Gastroesophageal sphincter (tissue), 4 donors: ENCODE results near the gene COL28A1. TPM values are rescaled to one million over a fixed set of nuclear protein-coding genes. Genes with fewer than 3 reads are reported as not detected.
"Not testable (repeated sequence)": the region's sequence is repeated elsewhere in the genome, so short reads cannot be mapped to it uniquely, and the experiment has no call there.

Experiments used
- ATAC-seq: fragments of 150-250 bp; one replicate; pipeline ENCODE4 v1.9.1; 2016; ENCODE audit warnings: mild to moderate bottlenecking, moderate library complexity
- H3K27ac ChIP-seq, 4 donors: fragments of 200-600 bp; sonication (generic) in 3 of 4; 1 replicate in 3 of 4; 2 replicates in 1 of 4; pipeline ENCODE4 v1.5.1; 2016 to 2019
- H3K27me3 ChIP-seq: fragments of 200-600 bp; sonication (generic); one replicate; pipeline ENCODE4 v1.5.1; 2019
- H3K36me3 ChIP-seq, 2 donors: fragments of 200-600 bp; sonication (generic); one replicate each; pipeline ENCODE4 v1.5.1; 2019; ENCODE audit warnings: control low read depth in 1 of 2
- H3K4me1 ChIP-seq, 3 donors: fragments of 200-600 bp; sonication (generic); 1 replicate in 2 of 3; 2 replicates in 1 of 3; pipeline ENCODE4 v1.5.1; 2016 to 2019; ENCODE audit warnings: control low read depth in 2 of 3
- H3K4me3 ChIP-seq, 2 donors: fragments of 200-600 bp; sonication (generic); one replicate each; pipeline ENCODE4 v1.5.1; 2019; ENCODE audit warnings: mild to moderate bottlenecking in 1 of 2, moderate library complexity in 1 of 2
- H3K9me3 ChIP-seq, 3 donors: fragments of 200-600 bp; sonication (generic); one replicate each; pipeline ENCODE4 v1.5.1; 2017 to 2019; ENCODE audit warnings: control low read depth in 2 of 3
- CTCF ChIP-seq, 4 experiments: fragments of 200-600 bp in 2 of 4; fragments of 450-650 bp in 2 of 4; sonication (generic) in 1 of 4; IDR thresholded peaks; one replicate each; pipeline ENCODE4 v1.5.1; 2017 to 2019; ENCODE audit warnings: antibody characterized with exemption in 4 of 4, mild to moderate bottlenecking in 2 of 4, moderate library complexity in 2 of 4
- EP300 ChIP-seq: sonication (generic); formaldehyde crosslinking; IDR thresholded peaks from one replicate; pipeline ENCODE4 v1.6.1; 2017; ENCODE audit warnings: antibody characterized with exemption, mild to moderate bottlenecking
- POLR2A ChIP-seq, 2 donors: fragments of 450-650 bp; IDR thresholded peaks; one replicate each; pipeline ENCODE4 v1.6.1; 2017; ENCODE audit warnings: antibody characterized with exemption in 2 of 2, mild to moderate bottlenecking in 2 of 2, moderate library complexity in 1 of 2
- POLR2AphosphoS5 ChIP-seq: sonication (generic); formaldehyde crosslinking; IDR thresholded peaks from one replicate; pipeline ENCODE4 v1.6.1; 2017; ENCODE audit warnings: antibody characterized with exemption
- WGBS, 2 donors: methylation state at CpG; one replicate each; pipeline ENCODE4 v1.1.5; 2018; ENCODE audit warnings: low coverage in 1 of 2; 5-methylcytosine and 5-hydroxymethylcytosine counted together
- total RNA-seq, 4 donors: library from RNA; depleted of rRNA; stranded (reverse); fragments of >200 nt; gene quantifications; one replicate each; pipeline ENCODE4 v1.1.0, GENCODE V29; 2016

COL28A1 gene
- total RNA-seq, 4 donors from 2014 or later: 12.5 to 21.3 (median 18.7) TPM

GRCh38 chr7:7481802-7482201 is 53.9 kb downstream of the COL28A1 start:
- ATAC-seq: no peak
- no peaks in the 10 kb centered on the region for H3K4me1 ChIP-seq
- peaks cover 0 to 6% of the 10 kb centered on the region in 2 donors for H3K36me3 ChIP-seq
- H3K4me3 ChIP-seq: no peak overlapping the region
- no peak overlapping the region for H3K27ac ChIP-seq
- TF ChIP-seq POLR2A (IDR thresholded peaks at IDR 0.05): no peak
- TF ChIP-seq CTCF (IDR thresholded peaks at IDR 0.05): no peak
- no peak for TF ChIP-seq POLR2AphosphoS5
- no peak for TF ChIP-seq EP300
- H3K27me3 ChIP-seq: no peaks in the 10 kb centered on the region
- 91 to 92% methylated on average over 2 of the region's 2 CpGs for WGBS, 2 donors
- peaks cover 0 to 16% (median 0%) of the 10 kb centered on the region in 3 donors for H3K9me3 ChIP-seq

GRCh38 chr7:7479275-7479805 is 56.3 kb downstream of the COL28A1 start:
- ATAC-seq: no peak
- H3K4me3 ChIP-seq: no peak overlapping the region
- WGBS, 2 donors: 66 to 86% methylated on average over 2 of the region's 2 CpGs
- H3K27ac ChIP-seq: no peak overlapping the region
- no peaks in the 10 kb centered on the region for H3K4me1 ChIP-seq
- no peaks in the 10 kb centered on the region for H3K36me3 ChIP-seq
- H3K27me3 ChIP-seq: no peaks in the 10 kb centered on the region
- TF ChIP-seq POLR2A (IDR thresholded peaks at IDR 0.05): no peak
- peaks cover 0 to 5% (median 0%) of the 10 kb centered on the region in 3 donors for H3K9me3 ChIP-seq

GRCh38 chr7:7478569-7478968 is 57.1 kb downstream of the COL28A1 start:
- Histone ChIP-seq H3K4me1 (no peaks in the 10 kb centered on the region), H3K27me3 (no peaks in the 10 kb centered on the region), H3K27ac (no peak overlapping the region), H3K36me3 (no peaks in the 10 kb centered on the region), H3K4me3 (no peak overlapping the region), H3K9me3 (no peaks in the 10 kb centered on the region)
- TF ChIP-seq POLR2A (IDR thresholded peaks at IDR 0.05): no peak
- TF ChIP-seq POLR2AphosphoS5: no peak
- TF ChIP-seq CTCF (IDR thresholded peaks at IDR 0.05): no peak
- TF ChIP-seq EP300: no peak
- no CpG with 5 or more reads among the region's 23 CpGs for WGBS, 2 donors
- ATAC-seq: no peak

GRCh38 chr7:7477641-7478040 is 58.0 kb downstream of the COL28A1 start:
- not testable (repeated sequence) for ATAC-seq, H3K4me3 ChIP-seq, H3K27ac ChIP-seq, H3K9me3 ChIP-seq, H3K36me3 ChIP-seq, H3K4me1 ChIP-seq, H3K27me3 ChIP-seq
- 89% methylated on average over 7 of the region's 7 CpGs; no CpG with 5 or more reads in 1 of the 2 donors for WGBS, 2 donors

GRCh38 chr7:7476381-7476780 is 59.3 kb downstream of the COL28A1 start:
- no peak overlapping the region for H3K27ac ChIP-seq
- no peaks in the 10 kb centered on the region for H3K4me1 ChIP-seq
- no peak overlapping the region for H3K4me3 ChIP-seq
- H3K9me3 ChIP-seq: peaks cover 0 to 12% (median 0%) of the 10 kb centered on the region in 3 donors
- 5 to 30% methylated on average over 1 of the region's 1 CpG for WGBS, 2 donors
- no peaks in the 10 kb centered on the region for H3K36me3 ChIP-seq
- no peak for ATAC-seq
- no peaks in the 10 kb centered on the region for H3K27me3 ChIP-seq
- no peak for TF ChIP-seq POLR2A (IDR thresholded peaks at IDR 0.05)
- no peak for TF ChIP-seq EP300
- TF ChIP-seq CTCF (IDR thresholded peaks at IDR 0.05): no peak
- no peak for TF ChIP-seq POLR2AphosphoS5

- H3K27ac ChIP-seq: no peak overlapping the region
- no peaks in the 10 kb centered on the region for H3K4me1 ChIP-seq
- no peak for ATAC-seq
- TF ChIP-seq POLR2A (IDR thresholded peaks at IDR 0.05) (no peak), EP300 (no peak), POLR2AphosphoS5 (no peak), CTCF (IDR thresholded peaks at IDR 0.05) (no peak)
- no peaks in the 10 kb centered on the region for H3K36me3 ChIP-seq
- no peaks in the 10 kb centered on the region for H3K27me3 ChIP-seq
- WGBS, 2 donors: 66 to 100% methylated on average over 1 to 2 of the region's 2 CpGs
- H3K4me3 ChIP-seq: no peak overlapping the region
- H3K9me3 ChIP-seq: peaks cover 0 to 12% (median 0%) of the 10 kb centered on the region in 3 donors
Observed at GRCh38 chr7:7475601-7476000, 60.1 kb downstream of the COL28A1 start.
